Bone marrow (tissue), 2 donors: Measurements from ENCODE around the gene KRT7.
A peak's percentile ranks its signal among the peaks of the same experiment; 100 is the strongest.
"Not testable (repeated sequence)": the region's sequence is repeated elsewhere in the genome, so short reads cannot be mapped to it uniquely, and the experiment has no call there.

ENCODE experiments used
- DNase-seq, 2 donors: peaks; one replicate each; lab custom pipeline; 2025; lab: John Stamatoyannopoulos, UW

The KRT7 gene

DNA sequence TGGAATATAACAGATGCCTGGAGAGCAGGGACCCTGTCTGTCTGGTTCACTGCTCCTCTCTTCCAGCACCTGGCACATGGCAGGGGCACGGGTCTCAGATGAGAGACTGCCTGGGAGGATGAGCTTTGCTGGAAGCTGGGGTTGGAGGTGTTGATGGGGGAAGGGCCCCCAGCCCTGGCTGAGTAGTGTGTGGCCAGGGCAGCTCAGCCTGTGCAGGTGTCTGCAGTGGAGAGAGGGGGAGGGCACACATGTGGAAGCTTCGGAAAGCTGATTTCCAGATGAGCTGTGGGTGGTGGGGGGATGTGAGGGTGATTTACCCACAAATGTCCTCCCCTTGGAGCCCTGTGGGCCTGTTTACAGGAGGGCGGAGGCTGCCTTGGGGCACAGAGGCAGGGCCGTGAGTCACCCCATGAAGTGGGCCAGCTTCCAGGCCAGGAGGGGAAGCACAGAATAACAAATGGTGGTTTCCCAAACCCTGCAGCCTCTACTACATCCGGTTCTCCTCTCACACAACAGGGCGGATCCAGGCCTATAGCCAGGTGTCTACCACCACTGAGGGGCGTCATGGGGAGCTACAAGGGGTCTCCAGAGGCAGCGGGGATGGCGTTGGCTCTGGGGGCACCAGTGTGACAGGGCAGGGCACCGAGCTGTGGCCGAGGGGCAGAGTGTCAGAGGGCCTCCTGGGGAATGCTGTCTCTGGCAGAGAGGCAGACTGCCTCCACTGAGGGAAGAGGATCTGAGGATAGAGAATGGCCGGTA is 11.0 kb downstream of the KRT7 start:
- peak; percentile 72 to 92 for DNase-seq

DNA sequence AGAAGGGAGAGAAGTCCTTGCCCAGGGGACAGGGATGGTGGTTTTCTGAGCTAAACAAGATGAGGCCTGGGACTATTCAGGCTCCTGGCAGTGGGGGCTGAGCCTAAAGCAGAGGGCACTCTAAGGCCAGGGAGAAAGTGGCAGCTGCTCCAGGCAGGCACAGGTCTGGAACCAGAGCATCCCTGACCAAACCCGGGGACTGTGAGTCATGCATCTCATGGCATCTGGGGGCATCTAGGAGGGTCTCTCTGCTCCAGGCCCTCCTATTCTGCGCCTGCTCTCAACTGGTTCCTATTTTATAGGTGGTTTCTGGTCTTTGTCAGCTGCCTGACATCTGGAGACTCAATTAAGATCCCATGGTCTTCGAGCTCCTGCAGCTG is 11.6 kb downstream of the KRT7 start:
- no peak for DNase-seq

DNA sequence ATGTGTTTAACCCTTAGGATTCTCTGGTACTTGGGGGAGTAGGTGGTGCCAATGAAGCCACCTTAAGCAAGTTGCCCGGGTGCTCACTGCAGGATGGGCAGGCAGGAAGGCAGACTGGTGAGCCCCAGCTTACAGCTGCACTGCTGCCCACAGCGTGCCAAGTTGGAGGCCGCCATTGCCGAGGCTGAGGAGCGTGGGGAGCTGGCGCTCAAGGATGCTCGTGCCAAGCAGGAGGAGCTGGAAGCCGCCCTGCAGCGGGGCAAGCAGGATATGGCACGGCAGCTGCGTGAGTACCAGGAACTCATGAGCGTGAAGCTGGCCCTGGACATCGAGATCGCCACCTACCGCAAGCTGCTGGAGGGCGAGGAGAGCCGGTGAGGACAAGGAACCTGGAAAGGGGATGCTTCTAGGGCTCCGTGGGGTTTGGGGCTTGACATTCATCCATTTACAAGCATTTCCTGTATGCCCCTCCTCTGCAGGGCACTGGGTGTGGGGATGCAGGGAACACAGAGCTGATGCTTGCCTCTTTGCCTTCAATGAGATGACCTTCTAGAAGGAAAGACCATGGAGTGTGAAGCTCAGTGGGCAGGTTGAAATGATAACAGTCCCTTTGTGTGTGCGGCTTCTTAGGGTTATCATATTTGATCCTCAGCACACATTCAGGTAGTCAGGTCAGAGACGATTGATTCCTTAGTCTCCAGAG is 12.4 kb downstream of the KRT7 start:
- DNase-seq, result no peak

DNA sequence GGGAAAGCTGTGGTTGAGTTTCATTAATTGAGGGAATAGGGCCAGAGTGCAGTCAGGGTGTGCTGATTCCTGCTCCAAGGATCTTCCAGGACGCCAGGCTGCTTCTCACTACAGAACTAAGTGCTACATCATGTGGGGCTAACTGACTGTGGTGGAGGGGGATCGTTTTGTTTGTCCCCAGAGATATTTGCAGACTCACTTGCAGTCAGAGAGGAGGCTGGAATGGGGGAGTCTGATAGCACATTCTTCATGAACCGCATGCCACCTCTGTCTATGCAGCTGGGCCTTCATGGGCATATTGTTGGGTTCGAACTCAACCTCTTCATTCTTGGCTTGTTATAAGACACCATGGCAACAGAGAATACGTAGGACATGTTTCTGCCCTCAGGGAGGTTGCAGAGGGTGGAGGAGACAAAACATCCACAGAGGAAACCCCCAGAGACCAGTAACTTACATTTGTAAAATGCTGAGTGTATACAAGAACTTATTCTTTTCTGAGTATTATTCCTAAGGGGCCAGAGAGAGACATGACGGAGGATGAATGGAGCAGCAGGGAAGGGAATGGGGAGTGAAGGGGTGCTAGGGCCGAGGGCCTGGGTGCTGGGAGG is 13.0 kb downstream of the KRT7 start:
- no peak for DNase-seq

DNA sequence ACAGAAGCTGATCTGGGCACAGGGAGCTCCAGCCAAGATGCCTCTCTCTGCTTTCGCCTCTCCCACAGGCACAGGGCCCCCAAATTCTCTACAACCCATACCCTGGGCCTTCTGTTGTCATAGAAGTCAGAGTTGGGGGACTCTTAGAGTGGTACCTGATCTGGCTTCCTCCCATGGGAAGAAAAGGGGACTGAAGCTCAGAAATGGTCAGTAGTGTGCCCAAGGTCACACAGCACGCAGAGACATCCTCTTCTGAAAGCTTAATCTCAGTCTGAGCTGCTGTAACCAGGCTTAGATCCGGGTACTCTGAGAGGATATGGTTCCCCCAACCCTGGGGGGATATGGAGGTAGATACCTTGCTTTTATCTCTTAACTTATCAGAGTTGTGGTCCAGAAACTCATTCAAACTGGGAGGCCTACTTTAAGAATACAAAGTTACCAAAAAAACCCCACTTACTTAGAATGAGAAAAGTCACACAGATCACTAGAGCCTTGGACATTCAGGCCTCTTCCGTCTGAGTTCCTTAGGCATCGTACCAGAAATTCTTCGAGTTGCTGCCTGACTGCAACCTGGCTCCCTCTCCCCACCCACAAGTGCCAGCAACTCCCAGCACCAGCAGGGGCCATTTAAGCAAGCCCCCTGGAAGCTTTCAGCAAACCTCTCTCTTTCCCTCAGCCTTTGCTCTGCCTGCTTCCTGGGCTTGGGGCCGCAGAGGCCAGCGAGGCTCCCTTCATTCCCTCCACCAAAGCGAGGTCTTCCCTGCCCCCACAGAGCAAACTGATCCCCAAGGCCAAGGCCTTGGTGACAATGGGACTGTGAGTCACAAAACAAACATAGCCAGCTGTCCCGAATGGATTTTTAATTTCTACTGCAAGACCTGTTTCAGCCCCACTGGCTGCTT is 13.9 kb downstream of the KRT7 start:
- DNase-seq, result no peak

DNA sequence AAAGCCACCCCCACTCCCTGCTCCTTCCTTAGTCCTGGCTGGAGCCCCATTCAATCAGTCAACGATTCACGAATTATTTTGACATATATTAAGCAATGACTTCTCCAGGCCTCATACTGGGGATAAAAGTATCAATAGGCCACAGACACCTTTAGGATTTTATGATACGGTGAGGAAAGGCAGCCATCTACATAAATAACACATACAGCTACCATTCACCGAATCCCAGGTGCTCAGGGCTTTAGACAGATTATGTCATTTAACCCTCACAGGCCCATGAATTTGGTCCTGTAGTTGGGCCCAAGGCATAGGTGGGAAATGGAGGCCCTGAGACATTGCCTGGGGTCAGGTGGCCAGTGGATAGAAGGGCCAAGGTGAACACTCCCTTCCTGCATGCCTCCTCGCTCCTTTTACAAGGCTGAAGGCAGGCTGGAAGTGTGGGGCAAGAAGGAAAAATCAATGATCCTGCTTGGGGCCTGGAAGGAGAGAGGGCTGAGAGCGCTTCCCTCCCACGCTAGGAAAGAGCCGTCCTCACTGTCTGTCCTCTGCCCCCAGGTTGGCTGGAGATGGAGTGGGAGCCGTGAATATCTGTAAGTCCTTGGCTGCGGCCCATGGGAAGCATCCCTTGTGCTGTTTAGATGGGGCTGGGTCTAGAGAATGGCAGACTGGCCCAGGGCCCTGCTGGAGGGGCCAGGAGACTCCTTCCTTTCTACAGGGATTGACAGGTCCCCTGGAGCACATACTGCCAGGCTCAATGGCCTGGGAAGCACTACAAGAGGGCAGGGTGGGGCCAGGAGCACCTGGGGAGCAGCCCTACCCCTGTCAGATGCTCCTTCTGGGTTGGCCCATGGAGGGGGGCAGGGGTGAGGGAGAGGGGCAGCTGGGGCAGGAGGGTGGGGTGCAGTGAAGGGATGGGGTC is 14.8 kb downstream of the KRT7 start:
- no peak for DNase-seq

DNA sequence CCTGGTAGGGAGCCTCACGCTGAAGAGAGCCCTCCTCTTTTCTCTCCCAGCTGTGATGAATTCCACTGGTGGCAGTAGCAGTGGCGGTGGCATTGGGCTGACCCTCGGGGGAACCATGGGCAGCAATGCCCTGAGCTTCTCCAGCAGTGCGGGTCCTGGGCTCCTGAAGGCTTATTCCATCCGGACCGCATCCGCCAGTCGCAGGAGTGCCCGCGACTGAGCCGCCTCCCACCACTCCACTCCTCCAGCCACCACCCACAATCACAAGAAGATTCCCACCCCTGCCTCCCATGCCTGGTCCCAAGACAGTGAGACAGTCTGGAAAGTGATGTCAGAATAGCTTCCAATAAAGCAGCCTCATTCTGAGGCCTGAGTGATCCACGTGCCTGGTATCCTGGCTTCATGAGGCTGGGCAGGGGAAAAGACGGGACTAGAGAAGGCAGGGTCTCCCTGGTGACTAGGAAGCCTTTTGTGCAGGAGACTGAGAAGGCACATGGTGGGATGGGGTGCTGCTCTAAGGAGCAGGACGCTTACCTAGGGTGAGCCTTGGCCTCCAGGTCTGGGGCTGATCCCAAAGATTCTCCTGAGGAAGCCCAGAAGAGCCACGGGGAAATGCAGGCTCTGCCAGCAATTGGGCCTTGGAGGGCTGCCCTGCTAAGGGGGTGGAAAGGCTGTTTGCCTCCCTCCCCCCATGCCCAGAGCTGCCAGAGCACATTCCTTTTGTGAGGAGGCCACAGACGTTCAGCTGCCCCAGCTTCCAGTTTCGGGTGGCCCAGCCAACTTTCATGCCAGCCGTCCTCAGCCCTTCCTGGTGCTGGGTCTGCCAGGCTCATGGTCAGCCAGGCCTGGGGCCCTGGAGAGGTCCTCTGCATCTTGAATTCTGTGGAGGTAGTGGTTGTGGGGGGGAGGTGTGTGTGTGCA is 15.8 kb downstream of the KRT7 start:
- DNase-seq, result no peak

DNA sequence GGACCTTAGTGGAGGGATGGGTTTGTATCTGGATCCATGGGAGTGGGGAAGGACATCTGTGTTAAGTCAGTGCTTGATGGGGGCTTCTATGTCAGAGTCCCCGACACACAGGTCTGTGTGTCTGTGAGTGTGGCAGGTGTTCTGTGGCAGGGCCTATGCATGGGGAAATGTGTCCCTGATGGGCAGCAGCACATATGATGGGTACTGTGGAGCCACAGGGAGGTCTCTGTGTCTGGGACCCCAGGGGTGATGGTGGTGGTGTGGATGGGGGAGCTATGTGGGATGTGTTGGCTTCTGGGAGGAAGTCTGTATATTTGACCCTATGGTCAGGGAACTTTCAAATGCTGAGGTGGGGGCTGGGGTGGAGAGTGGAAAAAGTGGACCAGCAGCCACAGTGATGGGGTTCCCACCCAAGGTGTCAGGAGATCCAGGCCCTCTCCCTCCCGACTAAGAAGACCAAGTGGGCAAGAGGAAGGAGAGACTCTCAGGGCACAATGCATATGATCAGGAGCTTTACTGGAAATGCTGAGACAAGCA is 16.5 kb downstream of the KRT7 start:
- no peak for DNase-seq

DNA sequence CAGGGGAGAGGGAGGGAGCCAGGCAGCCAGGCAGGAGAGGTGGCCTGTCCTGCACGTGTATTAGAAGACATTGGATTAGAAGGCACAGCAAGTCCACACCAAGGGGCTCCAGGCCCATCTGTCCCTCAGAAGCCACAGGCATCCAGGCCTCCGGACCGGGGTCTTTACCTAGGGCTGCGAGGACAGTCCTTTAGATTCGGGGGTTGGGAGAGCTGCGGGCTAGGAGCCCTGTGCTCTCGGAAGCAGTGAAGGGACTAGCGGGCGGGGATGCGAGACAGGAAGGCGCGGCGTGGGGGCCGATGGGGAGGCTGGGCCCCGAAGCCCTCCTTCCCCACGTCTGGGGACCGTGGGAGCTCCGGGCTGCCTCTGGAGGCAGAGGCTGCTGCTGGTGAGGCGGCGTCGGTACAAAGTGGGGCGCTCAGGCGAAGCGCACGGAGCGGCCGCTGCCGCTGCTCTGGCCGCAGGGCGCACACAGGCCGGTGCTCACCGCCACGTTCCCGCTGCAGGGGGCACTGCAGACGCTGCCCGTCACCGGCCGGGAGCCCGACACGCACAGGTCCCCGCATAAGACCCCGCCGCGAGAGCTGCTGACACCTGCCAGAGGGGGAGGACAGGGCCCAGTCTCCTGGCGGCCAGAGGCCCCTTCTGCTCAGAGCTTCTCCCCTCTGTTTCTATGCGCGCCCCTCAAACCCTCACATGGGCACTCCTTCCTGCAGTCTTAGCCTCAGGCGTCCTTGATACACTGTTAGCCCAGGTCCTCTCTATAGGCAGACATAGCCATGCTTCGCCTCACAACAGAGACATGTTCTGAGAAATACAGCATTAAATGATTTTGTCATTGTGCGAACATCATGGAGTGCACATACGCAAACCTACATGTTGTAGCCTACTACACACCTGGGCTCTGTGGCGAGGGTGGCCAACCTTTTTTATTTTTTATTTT is 17.3 kb downstream of the KRT7 start:
- no peak for DNase-seq

DNA sequence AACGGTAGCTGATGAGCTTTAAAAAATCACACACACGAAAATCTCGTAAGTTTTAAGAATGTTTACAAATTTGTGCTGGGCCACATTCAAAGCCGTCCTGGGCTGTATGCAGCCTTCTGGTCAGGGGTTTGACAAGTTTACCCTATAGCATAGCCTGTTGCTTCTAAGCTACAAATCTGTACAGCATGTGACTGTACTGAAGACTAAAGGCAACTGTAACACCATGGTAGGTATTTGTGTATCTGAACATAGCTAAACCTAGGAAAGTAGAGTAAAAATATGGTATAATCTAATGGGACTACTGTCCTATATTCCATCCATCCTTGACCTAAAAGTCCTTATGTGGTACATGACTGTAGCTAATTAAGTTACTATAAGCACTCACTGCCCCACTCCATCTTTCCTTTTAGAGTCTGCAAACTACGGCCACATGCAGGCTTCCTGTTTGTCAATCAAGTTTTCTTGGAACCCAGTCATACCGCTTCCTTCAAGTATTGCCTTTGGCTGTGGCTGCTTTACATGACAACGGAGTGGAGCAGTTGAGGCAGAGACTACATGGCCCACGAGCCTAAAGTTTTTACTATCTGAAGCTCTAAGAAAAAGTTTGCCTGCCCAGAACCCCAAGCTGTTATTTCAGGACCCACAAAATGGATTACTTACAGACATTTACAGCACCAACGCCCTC is 18.5 kb downstream of the KRT7 start:
- peak in 1 of 2 donors; percentile 67 for DNase-seq

DNA sequence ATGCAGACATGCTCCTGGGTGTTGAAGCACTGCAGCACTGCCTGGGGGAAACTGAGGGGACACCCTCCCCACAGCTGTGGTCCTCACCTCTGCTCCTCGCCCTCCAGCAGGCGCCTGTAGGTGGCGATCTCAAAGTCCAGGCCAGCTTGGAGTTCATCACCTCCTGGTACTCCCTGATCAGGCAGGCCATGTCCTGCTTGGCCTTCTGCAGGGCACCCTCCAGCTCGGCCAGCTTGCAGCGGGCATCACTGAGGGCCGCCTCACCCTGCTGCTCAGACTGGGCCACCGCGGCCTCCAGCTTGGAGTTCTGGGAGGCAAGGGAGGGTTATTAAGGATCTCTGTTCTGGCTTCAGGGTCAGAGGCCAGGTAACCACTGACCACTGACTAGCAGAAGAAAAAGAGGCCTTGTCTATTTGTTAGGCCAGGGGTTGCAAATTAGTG is 19.2 kb downstream of the KRT7 start:
- not testable (repeated sequence) for DNase-seq

DNA sequence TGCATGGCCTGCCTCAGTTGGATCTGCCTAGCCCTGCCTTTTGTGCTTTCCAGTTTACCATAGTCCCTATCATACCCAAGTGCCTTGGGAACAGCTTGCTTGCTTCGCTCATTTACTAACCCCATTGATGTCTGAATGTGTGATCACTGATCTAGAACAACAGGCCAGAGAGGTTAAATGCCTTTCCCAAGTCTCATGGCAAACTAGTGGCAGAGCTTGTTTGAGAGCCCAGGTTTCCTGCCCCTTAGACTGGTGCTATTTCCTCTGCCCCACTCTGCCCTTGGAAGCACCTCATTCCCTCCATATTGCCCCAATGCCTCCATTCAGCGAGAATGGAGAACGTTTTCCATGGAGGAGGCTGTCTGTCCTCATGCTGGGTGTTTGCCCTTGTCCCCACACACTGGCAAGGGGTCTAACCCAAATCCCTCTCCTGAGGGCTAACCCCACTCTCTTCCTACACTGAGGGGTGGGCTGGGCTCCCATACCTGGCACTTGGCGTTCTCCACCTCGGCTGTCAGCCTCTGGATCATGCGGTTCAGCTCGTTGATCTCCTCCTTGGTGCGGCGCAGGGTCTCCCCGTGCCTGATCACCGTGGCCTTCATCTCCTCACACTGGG is 19.8 kb downstream of the KRT7 start:
- no peak for DNase-seq

DNA sequence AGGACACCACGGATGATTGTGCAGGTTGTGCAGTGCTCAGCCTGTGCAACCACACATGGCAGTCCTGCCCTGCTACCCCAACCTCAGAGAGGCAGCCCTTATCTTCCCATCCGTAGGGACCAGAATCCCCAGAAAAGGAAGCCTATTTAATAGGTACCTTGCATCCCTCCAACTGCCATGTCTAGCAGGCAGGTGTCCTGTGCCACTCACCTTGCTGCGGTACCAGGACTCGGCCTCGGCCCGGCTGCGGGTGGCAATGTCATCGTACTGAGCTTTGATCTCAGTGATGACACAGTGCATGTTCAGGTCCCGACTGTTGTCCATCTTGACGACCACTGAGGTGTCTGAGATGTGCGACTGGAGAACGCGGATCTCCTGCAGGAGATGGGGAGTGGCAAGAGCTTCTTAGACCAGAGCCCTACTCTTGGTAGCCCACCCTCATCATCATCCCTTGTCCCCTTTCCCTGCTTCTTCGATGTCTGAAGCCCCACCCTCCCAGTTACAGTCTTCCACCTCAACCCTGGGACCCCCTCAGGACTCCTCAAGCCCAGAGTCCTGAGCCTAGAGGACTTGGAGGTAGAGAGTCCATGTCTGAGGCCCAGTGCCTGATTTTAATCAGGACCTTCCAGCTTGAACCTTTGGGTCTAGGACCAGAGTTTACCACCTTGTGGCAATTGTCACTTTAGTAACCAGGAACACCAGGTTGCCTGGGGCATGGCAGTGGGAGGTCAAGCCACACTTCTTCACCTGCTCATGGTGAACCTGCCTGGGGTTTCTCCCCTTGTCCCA is 20.5 kb downstream of the KRT7 start:
- DNase-seq, result no peak

DNA sequence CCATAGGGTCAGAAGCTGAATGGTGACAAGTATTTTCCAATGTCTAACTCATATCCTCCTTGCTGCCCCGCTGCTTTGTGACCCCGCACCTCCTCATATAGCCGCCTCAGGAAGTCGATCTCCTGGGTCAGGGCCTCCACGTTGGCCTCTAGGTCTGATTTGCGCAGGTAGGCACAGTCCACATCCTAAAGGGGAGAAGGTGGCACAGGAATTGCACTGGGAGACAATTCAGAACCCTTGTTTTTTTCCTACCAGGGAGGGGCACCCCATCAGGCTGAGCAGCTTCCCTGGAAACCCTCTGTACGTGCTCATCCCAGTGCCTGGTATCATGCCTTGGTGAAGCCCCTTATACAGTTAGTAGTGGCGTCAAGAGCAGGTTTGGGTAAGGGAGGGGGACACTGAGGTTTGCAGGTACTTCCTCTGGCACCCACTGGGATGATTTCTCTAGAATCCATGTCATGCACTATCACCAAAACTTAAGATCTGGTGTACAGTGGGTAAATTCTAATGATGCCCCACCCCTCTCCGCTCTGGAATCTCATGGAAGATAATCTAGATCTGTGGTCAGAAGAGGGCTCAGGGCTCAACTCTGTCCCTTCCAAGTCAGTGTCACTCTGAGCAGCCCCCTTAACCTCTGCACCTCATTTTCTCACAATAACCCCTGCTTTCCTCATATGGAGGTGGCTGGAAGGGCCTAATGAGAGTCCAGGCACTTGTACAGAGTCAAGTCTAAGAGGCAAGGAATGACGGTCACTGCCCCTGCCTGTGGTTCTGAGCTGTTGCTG is 21.3 kb downstream of the KRT7 start:
- DNase-seq, result no peak

DNA sequence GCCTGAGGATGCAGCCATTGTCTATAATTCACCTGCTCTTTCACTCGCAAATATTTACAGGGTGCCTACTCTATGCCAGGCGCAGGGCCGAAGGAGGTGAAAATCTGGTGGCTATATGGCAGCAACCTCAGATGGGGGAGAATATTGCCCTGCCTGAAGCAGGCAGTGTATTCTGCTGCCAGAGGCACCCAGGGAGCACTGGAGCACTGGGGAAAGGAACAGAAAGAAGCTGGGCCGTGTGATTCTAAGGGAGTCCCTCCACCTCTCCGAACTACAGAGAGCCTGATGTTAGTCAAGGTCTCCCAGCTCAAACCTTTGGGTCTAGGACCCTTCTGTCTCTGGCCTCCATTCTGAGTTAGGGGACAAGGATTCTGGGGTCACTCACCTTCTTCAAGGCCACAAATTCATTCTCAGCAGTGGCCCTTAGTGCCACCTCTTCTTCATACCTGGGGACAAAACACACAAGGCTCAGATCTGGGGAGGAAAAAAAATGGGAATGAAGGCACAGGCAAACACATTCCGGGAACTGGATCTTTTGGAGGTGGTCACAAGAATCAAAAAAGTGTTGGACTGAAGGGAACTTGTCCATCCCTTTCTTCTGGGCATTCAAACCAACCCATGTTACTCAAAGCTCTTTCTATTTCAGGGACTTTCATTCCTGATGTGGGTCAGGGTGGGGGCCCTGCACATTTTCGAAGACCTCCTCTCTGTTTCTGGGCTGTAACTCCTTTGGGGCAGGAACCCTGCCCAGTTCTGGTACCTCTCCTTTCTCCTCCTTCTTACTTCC is 22.1 kb downstream of the KRT7 start:
- no peak for DNase-seq
